GM21717 (cell line): Measurements from ENCODE around the gene TMEM223.
"Not testable (repeated sequence)": the region's sequence is repeated elsewhere in the genome, so short reads cannot be mapped to it uniquely, and the experiment has no call there.

Source experiments
- ATAC-seq: cut with Tn5 transposase; IDR thresholded peaks from one replicate; pipeline ENCODE4 v1.9.1; 2021; ENCODE audit warnings: mild to moderate bottlenecking, moderate library complexity; ENCODE audit not compliant: unreplicated experiment

TMEM223 gene

DNA sequence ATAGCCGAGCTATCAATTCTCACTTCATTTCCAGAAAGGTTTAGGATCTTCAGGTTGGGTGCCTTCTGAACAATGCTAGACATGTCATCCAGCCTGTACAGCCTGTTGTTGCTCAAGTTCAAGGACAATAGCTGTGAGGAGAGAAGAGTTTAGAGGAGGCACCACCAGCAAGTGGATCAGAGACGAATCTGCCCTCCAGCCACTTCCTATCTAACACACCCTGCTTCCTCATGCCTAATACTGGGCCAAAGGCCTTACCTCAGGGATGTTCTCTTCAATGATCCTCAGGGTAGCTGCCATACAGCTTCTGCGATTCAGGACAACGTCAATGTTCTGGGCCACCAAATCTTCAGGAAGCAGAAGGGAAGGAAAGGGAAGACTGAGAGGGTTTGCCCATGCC lies 9.3 kb upstream of the TMEM223 start:
- no peak for ATAC-seq

DNA sequence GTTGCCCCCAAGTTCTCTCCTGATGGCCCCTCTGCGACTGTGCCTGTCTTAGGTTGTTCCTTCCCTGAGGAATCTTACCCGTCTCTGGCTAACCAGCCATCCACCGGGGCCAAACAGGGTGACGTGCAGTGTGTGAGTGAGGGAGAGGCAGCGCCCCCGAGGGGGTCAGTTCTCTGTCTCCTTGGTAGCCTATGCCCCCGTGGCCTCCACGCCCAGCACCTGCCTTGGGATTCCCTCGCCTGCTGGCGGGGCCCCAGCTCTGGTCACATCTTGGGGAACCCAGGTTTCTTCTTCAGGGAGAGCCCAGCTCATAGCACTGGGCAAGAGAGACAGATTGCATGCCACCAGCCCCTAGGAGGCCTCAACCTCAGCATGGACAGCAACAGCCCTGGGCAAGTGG lies 7.7 kb upstream of the TMEM223 start:
- ATAC-seq, result no peak

DNA sequence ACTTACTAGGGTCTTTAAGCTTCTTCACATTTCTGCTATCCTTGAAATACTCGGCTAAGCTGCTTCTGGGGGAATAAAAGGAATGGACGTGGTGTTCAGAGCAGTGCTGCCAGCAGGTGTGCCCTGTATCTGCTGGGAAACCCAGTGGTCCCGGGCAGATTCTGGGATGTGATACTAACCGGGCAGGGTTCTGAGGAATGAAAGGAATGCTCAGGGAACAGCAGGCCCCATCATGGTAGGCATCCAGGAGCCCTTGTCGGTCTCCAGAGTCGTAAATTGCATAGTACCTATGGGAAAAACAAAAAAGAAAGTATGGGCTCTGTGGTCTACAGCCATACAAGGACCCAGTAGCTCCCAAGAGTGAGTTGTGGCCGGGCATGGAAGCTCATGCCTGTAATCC lies 4.5 kb upstream of the TMEM223 start:
- no peak for ATAC-seq

DNA sequence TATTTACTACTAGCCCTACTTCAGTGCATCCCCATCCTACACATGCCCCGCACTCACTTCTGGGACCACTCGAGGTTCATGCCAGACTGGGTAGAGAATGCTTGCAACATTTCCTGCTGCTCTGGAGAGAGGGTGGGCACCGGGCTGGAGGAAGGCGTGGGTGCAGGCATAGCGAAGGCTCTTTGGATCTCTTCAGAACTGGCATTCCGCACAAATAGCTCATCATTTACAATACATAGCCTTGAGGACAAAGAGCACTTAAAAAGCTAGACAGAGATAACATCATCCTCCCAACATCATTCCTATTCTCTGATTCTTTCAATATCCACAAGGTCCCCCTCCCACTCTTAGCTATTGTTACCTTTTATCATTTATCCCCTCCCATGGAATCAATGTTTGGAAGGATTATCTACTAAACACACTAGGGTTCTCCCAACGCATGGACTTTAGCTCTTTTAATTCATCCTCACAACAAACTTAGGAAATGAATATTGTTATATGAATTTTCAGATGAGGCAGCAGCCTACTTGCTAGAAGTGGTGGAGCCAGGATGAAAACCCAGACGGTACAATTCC lies 2.5 kb upstream of the TMEM223 start:
- ATAC-seq, result no peak

DNA sequence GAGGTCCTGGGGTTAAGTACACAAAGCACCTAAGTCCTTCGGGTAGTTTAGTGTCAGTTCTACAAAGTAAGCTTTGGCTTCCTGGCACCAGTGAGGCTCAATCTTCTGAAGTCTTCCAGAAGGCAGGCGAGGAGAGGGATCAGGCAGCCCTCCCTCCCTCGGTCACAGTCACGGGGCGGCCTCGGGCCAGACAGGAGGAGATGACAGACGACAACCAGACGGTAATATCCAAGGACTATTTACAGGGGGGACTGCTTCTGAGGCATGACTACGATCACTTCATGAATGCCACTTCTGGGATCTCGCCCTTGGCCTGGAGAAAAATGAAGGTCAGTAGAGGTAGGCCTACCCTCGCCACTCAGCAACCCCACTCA lies 383 bp upstream of the TMEM223 start:
- ATAC-seq, result no peak

DNA sequence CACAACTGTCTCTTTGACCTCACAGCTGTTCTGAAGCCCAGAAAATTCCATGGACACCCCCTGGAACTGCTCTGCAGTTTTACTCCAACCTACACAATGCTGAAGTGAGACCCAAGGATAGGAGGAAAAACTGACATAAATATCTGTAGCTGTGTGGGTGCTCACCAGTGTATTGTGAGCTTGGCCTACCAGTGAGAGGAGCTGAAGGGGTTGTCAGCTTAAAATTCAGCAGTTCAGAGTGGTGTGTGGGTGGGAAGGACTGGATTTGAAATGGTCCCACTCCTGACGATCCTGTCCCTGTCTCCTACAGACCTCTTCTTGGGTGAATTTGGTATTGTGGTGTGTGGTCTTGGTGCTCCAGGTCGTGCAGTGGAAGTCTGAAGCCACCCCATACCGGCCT lies 2.2 kb downstream of the TMEM223 start:
- no peak for ATAC-seq

DNA sequence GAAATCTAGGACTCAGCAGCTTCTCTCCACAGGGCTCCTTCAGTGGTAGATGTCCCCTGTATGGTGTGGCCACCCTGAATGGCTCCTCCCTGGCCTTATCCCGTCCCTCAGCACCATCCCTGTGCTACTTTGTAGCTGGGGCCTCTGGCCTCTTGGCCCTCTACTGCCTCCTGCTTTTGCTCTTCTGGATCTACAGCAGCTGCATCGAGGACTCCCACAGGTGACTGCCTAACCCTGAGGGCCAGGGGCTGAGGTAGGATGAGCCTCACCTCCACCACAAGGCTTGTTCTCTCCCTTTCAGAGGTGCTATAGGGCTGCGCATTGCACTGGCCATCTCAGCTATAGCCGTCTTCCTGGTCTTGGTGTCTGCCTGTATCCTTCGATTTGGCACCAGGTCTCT lies 2.8 kb downstream of the TMEM223 start:
- ATAC-seq, result no peak

DNA sequence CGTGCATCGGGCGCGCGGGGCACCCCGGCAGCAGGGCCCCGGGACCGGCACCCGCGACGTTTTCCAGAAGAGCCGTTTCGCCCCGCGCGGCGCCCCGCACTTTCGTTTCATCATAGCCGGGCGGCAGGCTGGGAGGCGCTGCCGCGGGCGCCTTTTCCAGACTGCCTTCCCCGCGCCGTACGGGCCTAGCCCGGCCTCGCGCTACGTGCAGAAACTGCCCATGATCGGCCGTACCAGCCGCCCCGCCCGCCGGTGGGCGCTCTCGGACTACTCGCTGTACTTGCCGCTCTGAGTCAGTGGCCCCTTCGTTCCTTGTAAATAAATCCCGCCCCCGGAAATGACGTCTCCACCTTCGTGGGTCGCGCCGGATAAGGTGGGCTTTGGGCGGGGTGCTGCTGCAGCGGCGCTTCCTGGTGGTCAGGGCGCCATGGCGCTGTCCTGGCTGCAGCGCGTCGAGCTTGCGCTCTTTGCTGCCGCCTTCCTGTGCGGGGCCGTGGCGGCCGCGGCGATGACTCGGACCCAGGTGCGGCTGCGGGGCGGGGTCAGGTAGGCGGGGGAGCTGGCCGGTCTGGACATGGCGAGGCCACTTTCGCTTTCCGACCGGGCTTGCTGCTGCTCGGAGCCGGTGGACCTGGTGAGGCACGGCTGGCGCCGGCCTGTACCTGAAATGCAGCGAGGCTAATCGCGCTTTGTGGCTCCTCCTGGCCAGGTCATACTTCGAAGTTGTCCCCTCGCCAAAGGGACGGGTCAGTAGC lies 4.6 kb downstream of the TMEM223 start, which contains the start of gene TMEM179B:
TMEM179B (plus strand) TSS at position 398 of the 755 bp plus-strand sequence; CDS start at position 428, 30 bp downstream.
- peak; percentile 59 for ATAC-seq

DNA sequence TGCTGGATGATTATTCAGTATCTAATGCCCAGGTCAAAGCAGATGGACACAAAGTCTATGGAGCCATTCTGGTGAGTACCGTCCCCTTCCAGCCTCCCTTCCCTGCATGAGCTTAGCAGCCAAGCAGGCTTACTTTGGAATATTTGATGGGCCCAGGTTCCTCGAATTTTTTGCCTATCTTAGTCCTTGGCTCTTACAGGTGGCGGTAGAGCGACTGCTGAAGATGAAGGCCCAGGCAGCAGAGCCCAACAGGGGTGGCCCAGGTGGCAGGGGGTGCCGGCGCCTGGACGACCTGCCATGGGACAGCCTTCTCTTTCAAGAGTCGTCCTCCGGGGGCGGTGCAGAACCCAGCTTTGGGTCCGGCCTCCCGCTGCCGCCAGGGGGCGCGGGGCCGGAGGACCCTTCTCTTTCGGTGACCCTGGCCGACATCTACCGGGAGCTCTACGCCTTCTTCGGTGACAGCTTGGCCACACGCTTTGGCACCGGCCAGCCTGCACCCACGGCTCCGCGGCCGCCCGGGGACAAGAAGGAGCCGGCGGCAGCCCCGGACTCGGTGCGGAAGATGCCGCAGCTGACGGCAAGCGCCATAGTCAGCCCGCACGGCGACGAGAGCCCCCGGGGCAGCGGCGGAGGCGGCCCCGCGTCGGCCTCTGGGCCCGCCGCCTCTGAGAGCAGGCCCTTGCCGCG lies 5.3 kb downstream of the TMEM223 start:
- peak; percentile 51 for ATAC-seq

DNA sequence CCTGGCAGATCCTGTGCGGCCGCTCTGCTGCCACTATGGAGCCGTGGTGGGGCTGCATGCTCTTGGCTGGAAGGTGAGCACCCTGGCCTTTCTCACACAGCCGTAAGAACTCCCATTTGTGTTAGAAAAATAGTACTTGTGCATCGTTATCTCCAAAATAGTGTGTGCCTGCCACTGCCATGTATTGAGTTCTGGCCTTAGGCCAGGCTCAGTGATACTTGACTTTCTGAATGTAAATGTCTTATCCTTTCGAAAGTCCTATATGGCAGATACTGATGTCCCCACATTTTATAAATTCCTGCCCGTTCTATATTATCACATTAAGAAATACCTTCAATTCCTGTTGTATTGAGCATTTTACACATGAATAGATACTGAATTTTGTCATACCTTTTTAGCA lies 9.1 kb downstream of the TMEM223 start:
- ATAC-seq, result no peak

DNA sequence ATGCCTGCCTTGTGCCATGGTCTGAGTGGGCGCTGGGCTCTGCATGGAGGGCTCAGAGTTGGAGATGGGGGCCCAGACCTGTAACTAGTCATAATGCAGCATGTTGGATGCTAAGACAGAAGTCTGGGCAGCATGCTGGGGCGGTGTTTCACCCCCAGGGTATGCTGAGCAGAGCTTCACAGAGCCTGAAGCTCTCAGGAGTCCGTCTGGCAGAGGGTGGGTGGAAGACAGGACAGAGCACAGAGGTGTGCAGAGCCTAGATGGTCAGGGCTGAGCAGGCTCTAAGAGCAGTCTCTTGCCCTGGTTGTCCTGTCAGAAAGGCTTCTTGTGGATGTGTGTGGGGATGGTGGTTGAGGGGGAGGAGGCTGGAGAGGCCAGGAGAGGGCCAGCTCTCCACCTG lies 13.4 kb downstream of the TMEM223 start:
- no peak for ATAC-seq

DNA sequence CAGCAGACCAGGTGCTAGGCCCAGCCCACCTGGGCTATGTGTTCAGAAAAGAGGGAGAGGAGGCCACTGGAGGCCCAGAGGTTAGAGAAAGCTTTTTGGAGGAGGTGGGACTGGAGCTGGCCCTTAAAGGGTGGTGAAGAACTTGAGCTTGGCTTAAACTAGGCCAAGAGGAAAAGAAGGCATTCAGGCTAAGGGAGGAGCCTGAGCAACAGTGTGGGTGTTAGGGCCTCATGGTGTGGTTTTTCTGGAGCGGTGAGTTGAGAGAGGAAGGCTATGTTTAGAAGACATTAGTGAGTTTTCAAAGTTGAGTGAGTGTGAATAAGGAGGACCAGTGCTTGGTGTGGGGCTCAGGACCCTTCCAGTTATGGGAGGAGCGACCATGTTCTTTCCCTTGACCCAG lies 14.4 kb downstream of the TMEM223 start:
- ATAC-seq, result no peak

DNA sequence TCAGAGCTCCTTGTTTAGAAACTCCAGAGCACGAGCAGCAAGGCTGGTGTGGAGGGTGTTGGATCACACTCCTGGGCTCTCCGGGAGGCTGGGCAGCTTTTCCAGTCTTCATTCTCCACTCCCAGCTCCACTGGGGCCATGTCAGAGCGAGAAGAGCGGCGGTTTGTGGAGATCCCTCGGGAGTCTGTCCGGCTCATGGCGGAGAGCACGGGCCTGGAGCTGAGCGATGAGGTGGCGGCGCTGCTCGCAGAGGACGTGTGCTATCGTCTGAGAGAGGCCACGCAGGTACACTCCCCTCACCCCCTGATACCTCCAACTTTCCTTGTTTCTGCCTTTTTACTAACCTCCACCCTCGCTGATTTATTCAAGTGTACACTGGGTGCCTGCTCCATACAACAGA lies 16.2 kb downstream of the TMEM223 start:
- no peak for ATAC-seq

DNA sequence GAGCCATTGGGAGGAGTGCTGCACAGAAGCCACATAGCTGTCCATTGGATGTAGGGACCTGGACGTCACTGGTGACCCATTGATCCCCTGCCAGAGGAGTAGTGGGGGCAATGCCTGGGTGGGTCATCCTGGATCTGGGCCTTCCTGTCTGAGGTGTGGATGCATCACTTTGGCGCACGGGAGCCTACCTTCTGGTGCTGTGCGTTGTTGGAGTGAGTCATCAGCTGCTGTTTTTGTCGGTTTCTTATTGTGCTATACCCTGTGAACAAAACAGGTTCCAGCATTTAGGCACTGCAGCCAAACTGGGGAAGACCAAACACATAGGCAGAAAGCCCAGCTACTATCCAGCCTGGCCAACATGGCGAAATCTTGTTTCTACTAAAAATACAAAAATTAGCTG lies 17.4 kb downstream of the TMEM223 start:
- ATAC-seq, result no peak

DNA sequence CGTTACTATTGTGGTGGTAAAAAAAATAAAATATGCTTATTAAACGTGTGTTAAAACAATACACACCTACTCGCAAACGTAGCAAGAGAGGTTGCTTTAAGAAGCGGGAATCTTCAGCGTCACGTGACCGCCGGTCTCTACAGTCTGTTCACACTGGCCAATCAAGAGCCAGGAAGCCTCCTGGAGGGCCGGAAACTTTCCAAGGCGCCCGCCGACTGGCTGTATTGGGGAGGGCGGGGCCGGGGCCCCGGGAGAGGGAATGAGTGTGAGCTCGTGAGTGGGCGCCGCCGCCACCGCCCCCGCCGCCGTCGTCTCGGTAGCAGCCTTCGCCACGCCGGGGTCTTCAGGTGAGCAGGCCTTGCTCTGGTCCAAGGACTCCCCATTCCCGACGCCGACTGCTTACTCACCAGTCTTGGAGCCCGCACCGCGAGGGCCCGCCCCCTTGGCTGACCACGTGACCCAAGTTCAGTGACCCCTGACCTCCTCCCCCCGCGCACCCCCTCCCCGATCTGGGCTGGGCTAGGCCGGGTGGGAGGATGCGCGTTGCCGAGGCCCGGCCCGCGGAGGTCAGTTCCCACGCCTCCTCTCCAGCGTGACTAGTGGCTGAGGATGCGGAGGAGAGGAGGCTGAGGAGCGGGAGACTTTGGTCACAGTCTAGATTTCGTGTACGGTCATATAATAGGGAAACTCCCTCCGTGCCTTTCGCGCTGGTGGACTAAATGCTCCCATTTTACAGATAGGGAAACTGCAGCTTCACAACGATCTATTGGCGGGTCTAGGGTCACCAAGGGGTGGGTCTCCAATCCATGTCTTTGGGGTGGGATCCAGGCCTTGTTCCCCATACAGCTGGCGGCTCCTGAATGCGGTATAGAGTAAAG lies 20.4 kb downstream of the TMEM223 start, which contains the start of gene TAF6L:
TAF6L (plus strand) TSS at position 253 of the 878 bp plus-strand sequence. CDS start 4,388 bp downstream, outside the sequence.
- ATAC-seq, result peak; percentile 69

DNA sequence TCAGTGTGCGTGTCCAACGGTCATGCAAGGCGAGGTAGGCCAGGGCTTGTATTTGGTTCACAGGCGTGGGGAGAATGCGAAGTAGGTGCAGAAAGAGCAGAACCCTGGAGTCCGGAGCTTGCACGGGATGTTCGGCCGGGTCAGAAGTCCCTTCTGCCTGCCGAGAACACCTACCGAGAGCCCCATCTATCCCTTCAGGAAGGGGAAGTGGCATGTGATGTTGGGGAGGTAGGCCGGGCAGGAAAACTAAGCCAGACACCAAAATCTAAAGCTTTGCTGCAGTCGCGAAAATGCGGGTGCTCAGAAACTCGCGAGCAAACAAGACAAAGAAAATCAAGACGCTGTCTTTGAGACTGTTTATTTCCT lies 21.0 kb downstream of the TMEM223 start:
- no peak for ATAC-seq

DNA sequence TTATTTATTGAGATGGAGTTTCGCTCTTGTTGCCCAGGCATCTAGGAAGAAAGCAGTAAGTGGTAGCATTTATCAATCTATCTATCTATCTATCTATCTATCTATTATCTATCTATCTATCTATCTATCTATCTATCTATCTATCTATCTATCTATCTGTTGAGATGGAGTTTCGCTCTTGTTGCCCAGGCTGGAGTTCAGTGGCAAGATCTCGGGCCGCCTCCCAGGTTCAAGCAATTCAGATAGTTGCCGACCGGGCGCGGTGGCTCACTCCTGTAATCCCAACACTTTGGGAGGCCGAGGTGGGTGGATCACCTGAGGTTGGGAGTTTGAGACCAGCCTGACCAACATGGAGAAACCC lies 31.0 kb downstream of the TMEM223 start:
- not testable (repeated sequence) for ATAC-seq

DNA sequence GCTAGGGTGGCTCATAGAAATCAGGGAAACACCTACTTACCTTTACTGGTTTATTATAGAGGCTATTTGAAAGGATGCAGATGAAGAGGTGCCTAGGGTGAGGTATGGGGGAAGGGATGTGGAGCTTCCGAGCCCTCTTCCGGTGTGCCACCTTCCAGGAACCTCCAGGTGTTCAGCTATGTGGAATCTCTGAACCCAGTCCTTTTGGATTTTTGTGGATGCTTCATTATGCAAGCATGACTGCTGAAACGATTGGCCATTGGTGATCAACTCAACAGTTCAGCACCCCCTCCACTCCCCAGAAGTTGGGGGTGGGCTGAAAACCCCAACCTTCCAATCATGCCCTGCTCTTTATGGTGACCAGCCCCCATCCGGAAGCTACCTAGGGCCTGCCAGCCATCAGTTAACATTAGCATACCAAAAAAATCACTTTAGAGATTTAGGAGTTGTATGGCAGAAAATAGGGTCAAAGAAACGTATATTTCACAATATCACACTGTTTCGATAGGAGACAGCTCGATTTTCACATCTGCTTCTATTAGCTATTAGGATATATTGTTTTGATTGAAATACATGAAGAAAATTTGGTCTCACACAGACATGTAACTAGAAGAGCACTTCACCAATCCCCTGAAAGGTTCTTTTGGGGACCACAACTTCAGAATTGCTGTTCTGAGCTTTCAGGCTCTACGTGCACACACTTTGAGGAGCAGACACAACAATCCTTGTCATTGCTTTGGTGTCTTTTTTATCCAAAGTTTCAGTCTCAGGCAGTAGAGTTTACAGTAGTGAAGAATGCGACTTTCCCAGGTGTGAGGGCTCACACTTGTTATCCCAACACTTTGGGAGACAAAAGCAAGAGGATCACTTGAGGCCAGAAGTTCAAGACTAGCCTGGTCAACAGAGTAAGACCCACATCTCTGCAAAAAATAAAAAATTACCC lies 33.7 kb downstream of the TMEM223 start:
- ATAC-seq, result no peak

DNA sequence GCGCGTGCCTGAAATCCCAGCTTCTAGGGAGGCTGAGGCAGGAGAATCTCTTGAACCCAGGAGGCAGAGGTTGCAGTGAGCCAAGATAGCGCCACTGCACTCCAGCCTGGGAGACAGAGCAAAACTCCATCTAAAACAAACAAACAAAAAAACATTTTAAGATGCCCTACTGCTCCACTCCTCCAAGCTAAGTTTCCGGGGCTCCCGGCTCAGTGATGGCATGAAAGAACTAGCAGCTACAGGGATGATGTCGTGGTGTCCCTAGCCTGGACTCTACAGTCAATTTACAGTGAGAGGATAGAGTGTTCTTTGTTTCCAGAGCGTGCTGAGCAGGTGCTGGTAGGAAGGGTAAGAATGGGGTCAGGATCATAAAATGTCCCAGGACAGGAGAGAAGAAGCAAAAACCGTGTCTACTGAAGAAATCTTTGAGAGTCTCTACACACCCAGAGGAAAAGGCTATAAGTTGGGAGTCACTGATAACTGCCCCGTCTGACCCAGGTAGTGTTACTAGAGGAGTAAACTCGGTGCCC lies 36.7 kb downstream of the TMEM223 start:
- no peak for ATAC-seq
